ENCODE measurements around the gene STK31.

- TF ChIP-seq SUZ12 (IDR thresholded peaks at IDR 0.05) (no peak), FOXK2 (IDR thresholded peaks at IDR 0.05) (no peak), SP1 (IDR thresholded peaks at IDR 0.05) (no peak), HDGF (IDR thresholded peaks at IDR 0.05; ENCODE audit: borderline replicate concordance) (no peak), CTBP1 (IDR thresholded peaks at IDR 0.05; ENCODE audit: borderline replicate concordance) (no peak), TARDBP (IDR thresholded peaks at IDR 0.05) (no peak), FOXM1 (IDR thresholded peaks at IDR 0.05; ENCODE audit: borderline replicate concordance) (no peak), ZNF384 (IDR thresholded peaks at IDR 0.05) (no peak), BHLHE40 (IDR thresholded peaks at IDR 0.05; ENCODE audit: borderline replicate concordance) (no peak)
These were observed 23.0 kb upstream of the STK31 start for GRCh38 chr7:23687011-23687410.

Measured in HEK293T (cell line).